ENCODE measurements around the gene ADORA3. TPM values are rescaled to one million over a fixed set of nuclear protein-coding genes. Genes with fewer than 3 reads are reported as not detected.

Gene ADORA3
- total RNA-seq, 1 experiment from 2014 or later: not detected

DNA sequence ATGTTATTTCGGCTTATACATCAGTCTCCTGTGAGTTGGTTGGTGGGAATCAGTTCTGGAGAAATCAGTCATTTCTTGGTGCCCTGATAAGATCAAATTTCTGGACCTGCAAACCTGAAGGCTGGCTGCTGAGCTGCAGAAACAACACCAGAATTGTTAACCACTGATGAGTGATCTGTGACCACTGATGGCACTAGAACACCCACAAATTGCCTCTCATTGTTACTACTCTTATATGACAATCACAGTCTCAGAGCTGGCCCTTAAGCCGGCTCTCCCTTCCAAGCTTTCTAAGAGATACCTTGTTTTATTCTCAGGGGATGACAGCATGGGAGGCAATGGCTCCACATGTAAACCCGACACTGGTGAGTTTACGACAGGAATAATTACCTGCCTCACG is 27.7 kb downstream of the ADORA3 start:
- no peak overlapping the region for H3K4me3 ChIP-seq (ENCODE audit: low read depth in 2 of 2, low read length in 2 of 2)
- in situ Hi-C loops (cut with HindIII; ENCODE audit: low pct_unique_long_range_greater_than_20kb, low sequenced_read_pairs): no loop called here
- TF ChIP-seq, protein P1, sequence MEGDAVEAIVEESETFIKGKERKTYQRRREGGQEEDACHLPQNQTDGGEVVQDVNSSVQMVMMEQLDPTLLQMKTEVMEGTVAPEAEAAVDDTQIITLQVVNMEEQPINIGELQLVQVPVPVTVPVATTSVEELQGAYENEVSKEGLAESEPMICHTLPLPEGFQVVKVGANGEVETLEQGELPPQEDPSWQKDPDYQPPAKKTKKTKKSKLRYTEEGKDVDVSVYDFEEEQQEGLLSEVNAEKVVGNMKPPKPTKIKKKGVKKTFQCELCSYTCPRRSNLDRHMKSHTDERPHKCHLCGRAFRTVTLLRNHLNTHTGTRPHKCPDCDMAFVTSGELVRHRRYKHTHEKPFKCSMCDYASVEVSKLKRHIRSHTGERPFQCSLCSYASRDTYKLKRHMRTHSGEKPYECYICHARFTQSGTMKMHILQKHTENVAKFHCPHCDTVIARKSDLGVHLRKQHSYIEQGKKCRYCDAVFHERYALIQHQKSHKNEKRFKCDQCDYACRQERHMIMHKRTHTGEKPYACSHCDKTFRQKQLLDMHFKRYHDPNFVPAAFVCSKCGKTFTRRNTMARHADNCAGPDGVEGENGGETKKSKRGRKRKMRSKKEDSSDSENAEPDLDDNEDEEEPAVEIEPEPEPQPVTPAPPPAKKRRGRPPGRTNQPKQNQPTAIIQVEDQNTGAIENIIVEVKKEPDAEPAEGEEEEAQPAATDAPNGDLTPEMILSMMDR (IDR thresholded peaks at IDR 0.05): no peak
- TF ChIP-seq SIN3A (IDR thresholded peaks at IDR 0.05; ENCODE audit: borderline replicate concordance, insufficient read depth, low read depth, low read length) (no peak), REST (IDR thresholded peaks at IDR 0.05; ENCODE audit: insufficient read depth in 1 of 2, low read depth in 2 of 2, low read length in 1 of 2) (no peak), POLR2AphosphoS5 (IDR thresholded peaks at IDR 0.05; ENCODE audit: low read depth, low read length) (no peak), TCF7L2 (IDR thresholded peaks at IDR 0.05; ENCODE audit: low read depth, low read length) (no peak)
- intact Hi-C loops (cut with micrococcal nuclease; ENCODE audit: unreplicated experiment): no loop called here
- CTCF ChIA-PET: no interaction called here
- no peak for DNase-seq (ENCODE audit: low read depth, low spot score)
- H3K9me3 ChIP-seq (ENCODE audit: control insufficient read depth, insufficient read depth, low read depth, low read length): no peaks in the 10 kb centered on the region
- H3K27ac ChIP-seq (ENCODE audit: low read length): no peak overlapping the region
- no peaks in the 10 kb centered on the region for H3K36me3 ChIP-seq (ENCODE audit: control insufficient read depth, insufficient read depth, low read length)
- no peaks in the 10 kb centered on the region for H3K27me3 ChIP-seq (ENCODE audit: control insufficient read depth, insufficient read depth, low read length)
- POLR2A ChIA-PET: no interaction called here
- H3K4me1 ChIP-seq (ENCODE audit: control insufficient read depth, insufficient read depth, low read length): no peaks in the 10 kb centered on the region
- ATAC-seq: no peak
- no TSS peak for BruUV-seq (replicated peaks)

DNA sequence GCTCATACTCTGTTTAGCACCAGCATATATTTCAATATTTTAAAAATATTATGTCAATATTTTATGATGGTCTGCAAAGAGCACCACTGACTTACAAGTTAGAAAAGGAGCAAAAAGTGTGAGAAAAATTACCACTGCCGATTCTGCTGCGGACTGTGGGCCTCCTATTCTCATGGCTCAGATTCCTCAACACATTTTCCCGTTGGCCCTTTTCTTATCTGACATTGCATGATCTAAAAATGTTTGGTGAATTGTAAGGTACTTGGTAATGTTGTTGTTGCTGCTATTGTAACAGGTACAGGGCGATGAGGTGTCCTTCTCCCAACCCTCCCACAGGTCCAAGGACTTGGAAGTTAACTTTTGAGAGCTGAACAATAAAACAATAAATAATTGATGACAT is 28.9 kb downstream of the ADORA3 start:
- POLR2A ChIA-PET: no interaction called here
- no peak for TF ChIP-seq SIN3A (IDR thresholded peaks at IDR 0.05; ENCODE audit: borderline replicate concordance, insufficient read depth, low read depth, low read length)
- TF ChIP-seq, protein P1 (IDR thresholded peaks at IDR 0.05): no peak
- no peak for TF ChIP-seq POLR2AphosphoS5 (IDR thresholded peaks at IDR 0.05; ENCODE audit: low read depth, low read length)
- no peak for TF ChIP-seq TCF7L2 (IDR thresholded peaks at IDR 0.05; ENCODE audit: low read depth, low read length)
- TF ChIP-seq REST (IDR thresholded peaks at IDR 0.05; ENCODE audit: insufficient read depth in 1 of 2, low read depth in 2 of 2, low read length in 1 of 2): no peak
- in situ Hi-C loops (cut with HindIII; ENCODE audit: low pct_unique_long_range_greater_than_20kb, low sequenced_read_pairs): no loop called here

More for the DNA sequence above, 28.9 kb downstream of the ADORA3 start:
- H3K27ac ChIP-seq (ENCODE audit: low read length): no peak overlapping the region
- no peaks in the 10 kb centered on the region for H3K27me3 ChIP-seq (ENCODE audit: control insufficient read depth, insufficient read depth, low read length)
- no TSS peak for BruUV-seq (replicated peaks)
- no peak for ATAC-seq
- no peaks in the 10 kb centered on the region for H3K4me1 ChIP-seq (ENCODE audit: control insufficient read depth, insufficient read depth, low read length)
- H3K4me3 ChIP-seq (ENCODE audit: low read depth in 2 of 2, low read length in 2 of 2): no peak overlapping the region
- intact Hi-C loops (cut with micrococcal nuclease; ENCODE audit: unreplicated experiment): no loop called here
- CTCF ChIA-PET: interaction anchor here (0.7 kb wide), 1 partner anchor 7 kb away, joined by 6 read pairs; no protein-coding TSS in a partner anchor
- no peaks in the 10 kb centered on the region for H3K9me3 ChIP-seq (ENCODE audit: control insufficient read depth, insufficient read depth, low read depth, low read length)
- no peaks in the 10 kb centered on the region for H3K36me3 ChIP-seq (ENCODE audit: control insufficient read depth, insufficient read depth, low read length)
- DNase-seq (ENCODE audit: low read depth, low spot score): no peak

Measured in Panc1 (cell line).